C4-2B (cell line): ENCODE results near the gene SC5D.

ENCODE experiments used
- H3K27ac ChIP-seq: fragments of 450-650 bp; 2 replicates; pipeline ENCODE4 v1.5.1; 2017
- CTCF ChIP-seq: fragments of 450-650 bp; conservative IDR thresholded peaks from 2 replicates; pipeline ENCODE4 v1.5.1; 2017; ENCODE audit warnings: mild to moderate bottlenecking
- ZFX ChIP-seq: fragments of 450-650 bp; IDR thresholded peaks from 2 replicates; pipeline ENCODE4 v1.6.1; 2017

Gene SC5D

DNA sequence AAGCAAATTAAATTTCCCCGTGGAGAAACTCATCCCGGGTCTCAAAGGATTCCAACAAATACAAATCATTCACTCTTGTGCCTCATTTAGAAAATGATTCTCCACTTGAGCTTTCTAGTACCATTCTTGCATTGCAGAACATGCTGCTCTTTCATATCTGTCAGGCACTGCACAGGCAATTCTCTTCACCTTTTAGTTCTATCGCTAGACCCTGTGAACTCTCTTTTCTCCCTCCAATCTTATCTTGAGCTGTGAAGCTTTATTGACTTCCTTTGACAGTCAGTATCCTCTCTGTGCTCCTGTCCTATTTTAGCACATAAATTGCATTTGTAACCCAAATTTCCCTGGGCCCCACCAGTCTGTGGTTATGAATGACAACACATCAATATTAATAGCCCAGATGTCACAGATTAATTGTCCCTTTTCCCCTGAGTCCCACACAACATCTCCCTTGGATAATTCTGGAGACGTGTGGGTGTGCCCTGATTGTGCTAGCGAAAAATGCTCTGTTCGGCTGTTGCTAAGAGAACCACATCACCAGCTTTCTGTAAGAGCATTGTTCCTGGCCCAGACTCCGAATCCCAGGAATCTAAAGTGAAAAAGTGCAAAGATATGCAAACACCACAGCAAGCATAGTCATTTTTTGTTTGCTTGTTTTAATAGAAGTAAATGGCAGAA is 22.4 kb upstream of the SC5D start:
- TF ChIP-seq CTCF: no peak
- no peak for TF ChIP-seq ZFX
- H3K27ac ChIP-seq: no peak overlapping the region

DNA sequence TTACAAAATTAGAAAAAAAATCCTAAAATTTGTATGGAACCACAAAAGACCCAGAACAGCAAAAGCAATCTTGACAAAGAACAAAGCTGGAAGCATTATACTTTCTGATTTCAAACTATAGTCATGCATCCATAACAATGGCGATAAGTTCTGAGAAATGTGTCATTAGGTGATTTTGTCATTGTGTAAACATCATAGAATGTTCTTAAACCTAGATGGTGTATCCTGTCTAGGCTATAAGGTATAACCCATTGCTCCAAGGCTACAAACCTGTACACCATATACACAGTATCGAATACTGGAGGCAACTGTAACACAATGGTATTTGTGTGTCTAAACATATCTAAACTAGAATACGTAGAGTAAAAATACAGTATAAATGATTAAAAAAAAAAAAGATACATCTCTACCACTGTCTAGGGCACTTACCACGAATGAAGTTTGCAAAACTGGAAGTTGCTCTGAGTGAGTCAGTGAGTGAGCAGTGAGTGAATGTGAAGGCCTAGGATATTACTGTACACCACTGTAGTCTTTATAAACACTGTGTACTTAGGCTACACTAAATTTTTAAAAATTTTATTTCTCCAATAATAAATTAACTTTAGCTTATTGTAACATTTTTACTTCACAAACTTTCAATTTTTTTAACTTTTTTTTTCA is 18.1 kb upstream of the SC5D start:
- no peak overlapping the region for H3K27ac ChIP-seq
- TF ChIP-seq ZFX (no peak), CTCF (no peak)

GRCh38 chr11:121281698-121282097 is 10.9 kb upstream of the SC5D start:
- no peak for TF ChIP-seq ZFX
- TF ChIP-seq CTCF: no peak
- no peak overlapping the region for H3K27ac ChIP-seq

DNA sequence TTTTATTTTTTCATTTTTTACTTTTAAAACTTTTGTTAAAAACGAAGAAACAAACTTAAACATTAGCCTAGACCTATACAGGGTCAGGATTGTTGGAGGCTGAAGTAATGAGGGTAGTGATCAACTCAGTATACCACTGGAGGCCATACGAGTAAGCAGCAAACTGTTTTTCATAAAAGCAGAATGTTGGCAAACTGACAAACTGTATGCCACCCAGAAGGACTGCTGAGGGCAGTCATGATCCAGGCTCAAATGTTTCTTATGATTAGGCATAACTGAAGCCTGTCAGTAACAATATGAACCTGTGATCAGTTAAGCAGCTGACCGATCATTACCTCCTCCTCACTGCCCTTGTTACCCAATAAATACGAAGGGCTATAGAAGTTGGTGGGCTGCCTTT is 10.2 kb upstream of the SC5D start:
- no peak overlapping the region for H3K27ac ChIP-seq
- TF ChIP-seq ZFX (no peak), CTCF (peak; percentile 26; the same call in 1 of the 2 replicates)

DNA sequence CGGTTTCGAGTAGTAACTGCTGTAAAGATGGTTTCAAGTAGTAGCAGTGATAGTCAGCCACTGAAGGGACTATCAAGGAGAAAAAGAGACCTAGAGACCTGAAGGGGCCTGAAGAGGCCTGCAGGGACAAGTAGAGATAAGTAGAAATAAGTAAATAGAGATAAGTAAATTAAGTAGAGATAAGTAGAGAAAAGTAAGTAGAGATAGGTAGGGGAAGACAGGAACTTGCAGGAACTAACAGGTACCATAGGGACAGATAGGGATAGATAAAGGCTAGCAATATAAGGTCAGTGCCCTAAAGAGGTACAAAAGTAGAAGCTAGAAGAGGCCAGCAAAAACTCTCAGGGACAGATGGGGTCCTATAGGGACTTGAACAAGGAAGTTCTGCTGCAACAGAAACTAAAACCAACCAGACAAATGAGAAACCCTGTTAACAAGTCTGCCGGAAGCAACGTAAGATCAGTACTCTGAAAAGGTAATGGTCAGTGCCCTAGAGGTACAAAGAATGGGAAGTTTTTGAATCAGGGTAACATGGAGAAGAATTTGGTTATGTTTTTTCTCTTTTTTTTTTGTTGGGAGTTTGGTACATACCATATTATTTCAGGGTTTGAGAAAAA is 9.6 kb upstream of the SC5D start:
- TF ChIP-seq ZFX (no peak), CTCF (no peak)
- no peak overlapping the region for H3K27ac ChIP-seq

GRCh38 chr11:121291319-121291718 is 1.3 kb upstream of the SC5D start:
- TF ChIP-seq CTCF (no peak), ZFX (no peak)
- no peak overlapping the region for H3K27ac ChIP-seq

DNA sequence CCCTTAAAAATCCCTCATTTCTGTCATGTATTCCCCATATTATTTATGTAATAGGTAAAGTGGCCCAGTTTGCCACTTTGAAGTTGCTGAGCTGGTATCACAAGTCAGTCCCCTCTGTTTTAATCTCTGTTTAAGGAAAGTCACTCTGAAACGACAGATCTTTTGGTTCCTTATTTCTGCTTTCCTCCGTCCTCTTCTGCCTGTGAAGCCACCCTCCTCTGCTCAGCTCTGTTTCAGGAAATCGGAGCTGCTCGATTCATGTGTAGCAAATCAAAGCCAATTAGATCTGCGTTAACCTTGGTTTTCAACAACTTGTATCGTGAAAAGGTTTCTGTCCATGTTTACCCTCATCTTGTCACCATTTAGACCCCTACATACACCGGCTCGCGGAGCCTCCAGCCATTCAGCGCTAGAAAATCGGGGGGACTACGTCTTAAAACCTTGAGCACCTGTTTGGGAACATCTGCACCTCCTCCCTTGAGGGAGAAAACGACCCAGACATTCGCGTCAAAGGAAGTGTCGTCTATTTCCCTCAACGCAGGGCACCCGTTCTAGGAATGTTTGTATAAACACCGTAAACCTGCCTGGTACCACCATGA is 576 bp upstream of the SC5D start:
- H3K27ac ChIP-seq: peak overlapping the region; percentile 94
- TF ChIP-seq CTCF: no peak
- no peak for TF ChIP-seq ZFX
